ENCODE measurements around the gene GEMIN2.
"Not testable (repeated sequence)": the region's sequence is repeated elsewhere in the genome, so short reads cannot be mapped to it uniquely, and the experiment has no call there.

The GEMIN2 gene

GRCh38 chr14:39113685-39114072 is 444 bp upstream of the GEMIN2 start:
- no peak for FAIRE-seq

- no peak for FAIRE-seq
Observed at GRCh38 chr14:39122330-39123138, 8.4 kb downstream of the GEMIN2 start.

GRCh38 chr14:39137835-39138234 is 23.7 kb downstream of the GEMIN2 start:
- not testable (repeated sequence) for FAIRE-seq

DNA sequence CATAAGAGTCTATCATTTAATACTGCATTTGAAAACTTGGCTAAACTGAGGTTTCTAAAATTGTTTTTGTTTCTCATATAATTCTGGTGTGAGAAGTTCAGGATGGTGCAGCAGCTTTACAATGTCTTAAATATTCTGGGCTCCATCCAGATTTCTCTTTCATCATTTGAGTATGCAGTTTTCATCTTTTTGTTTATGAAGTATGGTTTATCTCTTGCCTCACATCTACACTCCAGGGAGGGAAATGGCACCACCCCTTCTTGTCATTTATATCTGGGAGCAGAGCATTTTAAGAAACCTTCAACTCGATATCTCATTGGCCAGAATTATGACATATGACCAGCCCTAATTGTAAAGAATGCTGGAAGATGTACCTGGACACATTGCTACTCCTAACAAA is 24.3 kb downstream of the GEMIN2 start:
- no peak for FAIRE-seq

DNA sequence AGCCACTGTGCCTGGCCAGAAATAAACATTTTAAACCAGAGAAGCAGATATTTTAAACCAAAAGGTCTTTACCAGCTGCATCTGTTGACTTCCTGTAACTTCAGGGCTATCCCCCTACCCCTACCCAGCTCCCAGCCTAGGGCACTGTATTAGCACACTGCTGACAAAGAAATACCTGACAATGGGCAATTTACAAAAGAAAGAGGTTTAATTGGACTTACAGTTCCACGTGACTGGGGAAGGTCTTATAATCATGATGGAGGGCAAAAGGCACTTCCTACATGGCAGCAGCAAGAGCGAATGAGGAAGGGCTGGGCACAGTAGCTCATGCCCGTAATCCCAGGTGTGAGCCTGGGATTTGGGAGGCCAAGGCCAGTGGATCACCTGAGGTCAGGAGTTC is 26.0 kb downstream of the GEMIN2 start:
- no peak for FAIRE-seq

- FAIRE-seq = not testable (repeated sequence)
Observed at GRCh38 chr14:39141623-39142022, 27.5 kb downstream of the GEMIN2 start.

GRCh38 chr14:39143226-39143625 is 29.1 kb downstream of the GEMIN2 start:
- FAIRE-seq = not testable (repeated sequence)

GRCh38 chr14:39145266-39145966 is 31.3 kb downstream of the GEMIN2 start:
- no peak for FAIRE-seq

DNA sequence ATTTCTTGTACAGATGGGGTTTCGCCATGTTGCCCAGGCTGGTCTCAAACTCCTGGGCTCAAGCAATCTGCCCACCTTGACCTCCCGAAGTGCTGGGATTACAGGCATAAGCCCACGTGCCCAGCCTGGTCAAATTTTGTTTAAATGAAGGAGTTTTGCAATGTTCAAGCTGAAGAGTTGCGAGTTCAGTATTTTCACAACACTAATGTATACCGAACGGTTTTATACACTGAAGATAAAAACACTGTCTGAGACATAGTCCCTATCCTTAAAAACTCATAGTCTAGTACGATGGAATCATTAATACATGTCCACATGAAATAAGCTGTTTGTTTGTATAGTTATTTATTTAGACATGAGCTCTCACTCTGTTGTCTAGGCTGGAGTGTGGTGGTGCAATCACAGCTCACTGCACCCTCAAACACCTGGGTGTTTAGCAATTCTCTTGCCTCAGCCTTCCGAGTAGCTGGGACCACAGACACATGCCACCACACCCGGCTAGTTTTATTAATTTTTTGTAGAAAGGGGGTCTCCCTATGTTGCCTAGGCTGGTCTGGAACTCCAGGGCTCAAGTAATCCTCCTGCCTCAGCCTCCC is 40.6 kb downstream of the GEMIN2 start:
- FAIRE-seq = no peak

GRCh38 chr14:39157491-39157890 is 43.4 kb downstream of the GEMIN2 start:
- FAIRE-seq = no peak

DNA sequence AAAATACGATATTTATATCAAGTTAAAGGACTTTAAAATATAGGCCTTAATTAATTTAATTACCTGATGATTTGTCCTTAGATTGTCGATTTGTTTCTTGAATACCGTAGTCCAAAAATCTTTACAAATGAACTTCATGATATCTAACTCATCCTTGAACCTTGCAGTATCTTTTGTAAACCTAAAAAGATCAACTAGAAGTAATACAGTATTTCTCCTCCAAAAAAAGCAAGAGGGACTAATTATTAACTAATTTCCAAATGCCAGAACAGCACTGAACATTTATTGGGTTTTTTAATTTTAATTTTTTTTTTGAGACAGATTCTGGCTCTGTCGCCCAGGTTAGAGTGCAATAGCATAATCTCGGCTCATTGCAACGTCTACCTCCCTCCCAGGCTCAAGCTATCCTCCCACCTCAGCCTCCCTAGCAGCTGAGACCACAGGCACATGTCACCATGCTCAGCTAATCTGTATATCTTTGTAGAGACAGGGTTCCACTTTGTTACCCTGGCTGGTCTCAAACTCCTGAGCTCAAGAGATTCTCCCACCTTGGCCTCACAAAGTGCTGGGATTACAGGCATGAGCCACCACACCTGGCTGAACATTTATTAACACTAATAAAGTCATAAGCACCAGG is 44.2 kb downstream of the GEMIN2 start:
- no peak for FAIRE-seq

DNA sequence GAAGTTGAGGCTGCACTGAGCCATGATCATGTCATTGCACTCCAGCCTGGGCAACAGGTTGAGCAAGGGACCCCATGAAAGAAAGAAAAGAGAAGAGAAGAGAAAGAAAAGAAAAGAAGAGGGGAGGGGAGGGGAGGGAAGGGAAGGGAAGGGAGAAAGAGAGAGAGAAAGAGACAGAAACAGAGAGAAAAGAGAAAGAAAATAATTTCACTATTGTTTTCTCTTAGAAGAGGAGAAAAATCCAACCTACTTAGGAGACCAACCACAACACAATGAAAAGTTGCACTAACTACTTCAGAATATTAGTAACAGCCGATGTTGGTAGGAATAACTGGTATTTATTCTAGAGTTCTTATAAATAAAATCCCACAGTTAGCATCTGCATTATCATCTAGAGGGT is 46.4 kb downstream of the GEMIN2 start:
- no peak for FAIRE-seq

GRCh38 chr14:39167797-39168320 is 53.7 kb downstream of the GEMIN2 start:
- FAIRE-seq = not testable (repeated sequence)

DNA sequence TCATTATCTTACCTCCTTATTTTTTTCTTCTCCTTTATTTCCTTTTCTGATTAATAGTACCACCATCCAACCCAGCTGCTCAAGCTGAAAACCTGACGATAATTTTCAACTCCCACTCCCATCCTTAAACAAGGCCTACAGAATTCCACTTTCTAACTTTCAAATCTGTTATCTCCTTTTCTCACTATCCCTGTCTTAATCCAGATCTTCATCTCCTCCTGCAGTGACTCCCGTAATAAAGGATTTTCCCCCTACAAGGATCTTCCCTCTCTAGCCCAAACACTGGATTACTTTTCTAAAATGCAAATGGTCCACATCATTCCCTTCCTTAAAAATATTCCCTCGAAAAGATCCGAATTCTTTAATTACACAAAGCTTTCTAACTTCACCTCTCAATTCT is 54.5 kb downstream of the GEMIN2 start:
- no peak for FAIRE-seq

DNA sequence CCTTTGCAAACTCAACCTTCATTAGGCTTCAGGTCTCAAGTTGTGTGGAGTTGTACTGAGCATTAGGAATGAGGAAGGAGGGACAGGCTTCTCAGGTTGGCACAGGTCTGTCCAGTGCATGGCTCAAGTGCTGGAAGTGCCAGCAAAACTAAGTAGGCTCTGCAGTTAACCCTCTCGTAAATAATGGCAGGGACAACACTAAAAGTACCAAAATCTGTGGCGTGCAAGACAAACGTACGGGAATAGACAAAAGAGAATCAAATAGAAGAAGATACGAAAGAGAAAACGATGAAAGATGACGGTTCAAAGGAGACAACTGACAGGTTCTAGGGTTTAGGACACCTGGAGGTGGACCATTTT is 55.4 kb downstream of the GEMIN2 start:
- FAIRE-seq = no peak

GRCh38 chr14:39173198-39173597 is 59.1 kb downstream of the GEMIN2 start:
- no peak for FAIRE-seq

DNA sequence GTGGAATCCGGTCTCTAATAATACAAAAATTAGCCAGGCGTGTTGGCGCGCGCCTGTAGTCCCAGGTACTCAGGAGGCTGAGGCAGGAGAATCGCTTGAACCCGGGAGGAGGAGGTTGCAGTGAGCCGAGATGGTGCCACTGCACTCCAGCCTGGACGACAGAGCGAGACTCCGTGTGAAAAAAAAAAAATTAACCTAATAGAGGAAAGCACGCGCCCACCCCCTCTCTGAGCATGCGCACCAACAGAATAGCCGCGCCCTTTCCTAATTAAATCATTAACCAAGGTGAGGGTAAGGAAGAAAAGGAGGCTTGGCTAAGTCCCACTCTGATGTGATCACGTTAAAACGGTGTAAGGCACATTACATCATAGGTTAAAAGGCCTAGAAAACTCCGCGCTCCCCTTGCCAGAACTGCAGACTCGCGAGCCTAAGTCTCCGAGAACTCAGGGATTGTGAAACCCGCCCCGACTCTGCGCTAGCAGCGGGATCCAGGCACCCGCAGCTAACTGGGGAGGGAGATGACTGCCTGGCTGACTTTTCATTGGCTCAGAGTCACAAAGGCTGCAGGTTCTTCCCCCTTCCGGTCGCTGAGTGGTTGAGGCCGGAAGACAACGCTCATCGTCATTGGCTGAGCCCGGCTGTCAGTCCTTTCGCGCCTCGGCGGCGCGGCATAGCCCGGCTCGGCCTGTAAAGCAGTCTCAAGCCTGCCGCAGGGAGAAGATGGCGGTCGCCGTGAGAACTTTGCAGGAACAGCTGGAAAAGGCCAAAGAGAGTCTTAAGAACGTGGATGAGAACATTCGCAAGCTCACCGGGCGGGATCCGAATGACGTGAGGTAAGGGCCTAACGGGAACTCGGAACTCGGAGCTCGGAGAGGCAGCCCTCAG is 60.7 kb downstream of the GEMIN2 start, which contains the start of gene PNN:
Gene PNN (plus strand): TSS at position 695 of the 885 bp plus-strand sequence. CDS start 26 bp downstream, at position 721.
- peak; percentile 98 for FAIRE-seq

- FAIRE-seq = no peak
Observed at GRCh38 chr14:39175445-39176262, 61.5 kb downstream of the GEMIN2 start.

- no peak for FAIRE-seq
Observed at GRCh38 chr14:39176263-39177167, 62.4 kb downstream of the GEMIN2 start.

GRCh38 chr14:39177168-39177545 is 63.0 kb downstream of the GEMIN2 start:
- no peak for FAIRE-seq

All from A204.1 (cell line).